Measurements from ENCODE around the gene NDUFS7.
A peak's percentile ranks its signal among the peaks of the same experiment; 100 is the strongest.

Gene NDUFS7

GRCh38 chr19:1362387-1363257 lies 21.1 kb upstream of the NDUFS7 start:
- H3K4me3 ChIP-seq (replicated peaks; ENCODE audit: low read depth, low read length) = no peak overlapping the region
- DNase-seq (ENCODE audit: extremely low read depth, insufficient read length) = no peak
- TF ChIP-seq CTCF (IDR thresholded peaks at IDR 0.05; ENCODE audit: insufficient read depth, low read length, poor library complexity, severe bottlenecking) = no peak
- peaks cover 23% of the 10 kb centered on the region for H3K36me3 ChIP-seq (ENCODE audit: control insufficient read depth, insufficient read depth, low read length)
- no peaks in the 10 kb centered on the region for H3K27me3 ChIP-seq (replicated peaks; ENCODE audit: control insufficient read depth, insufficient read depth, low read length)

GRCh38 chr19:1363599-1363998 lies 20.1 kb upstream of the NDUFS7 start:
- Histone ChIP-seq H3K27me3 (replicated peaks; ENCODE audit: control insufficient read depth, insufficient read depth, low read length) (no peaks in the 10 kb centered on the region), H3K4me3 (replicated peaks; ENCODE audit: low read depth, low read length) (no peak overlapping the region), H3K36me3 (ENCODE audit: control insufficient read depth, insufficient read depth, low read length) (peaks cover 23% of the 10 kb centered on the region)
- no peak for TF ChIP-seq CTCF (IDR thresholded peaks at IDR 0.05; ENCODE audit: insufficient read depth, low read length, poor library complexity, severe bottlenecking)
- no peak for DNase-seq (ENCODE audit: extremely low read depth, insufficient read length)

- TF ChIP-seq CTCF (IDR thresholded peaks at IDR 0.05; ENCODE audit: insufficient read depth, low read length, poor library complexity, severe bottlenecking) = peak; percentile 21
- Histone ChIP-seq H3K4me3 (replicated peaks; ENCODE audit: low read depth, low read length) (no peak overlapping the region), H3K27me3 (replicated peaks; ENCODE audit: control insufficient read depth, insufficient read depth, low read length) (no peaks in the 10 kb centered on the region), H3K36me3 (ENCODE audit: control insufficient read depth, insufficient read depth, low read length) (peaks cover 19% of the 10 kb centered on the region)
- no peak for DNase-seq (ENCODE audit: extremely low read depth, insufficient read length)
Measured at GRCh38 chr19:1364070-1364704, 19.5 kb upstream of the NDUFS7 start.

GRCh38 chr19:1365319-1366269 lies 18.1 kb upstream of the NDUFS7 start:
- H3K4me3 ChIP-seq (replicated peaks; ENCODE audit: low read depth, low read length) = no peak overlapping the region
- peaks cover 18% of the 10 kb centered on the region for H3K36me3 ChIP-seq (ENCODE audit: control insufficient read depth, insufficient read depth, low read length)
- no peaks in the 10 kb centered on the region for H3K27me3 ChIP-seq (replicated peaks; ENCODE audit: control insufficient read depth, insufficient read depth, low read length)
- no peak for TF ChIP-seq CTCF (IDR thresholded peaks at IDR 0.05; ENCODE audit: insufficient read depth, low read length, poor library complexity, severe bottlenecking)
- DNase-seq (ENCODE audit: extremely low read depth, insufficient read length) = no peak

GRCh38 chr19:1366296-1366695 lies 17.4 kb upstream of the NDUFS7 start:
- TF ChIP-seq CTCF (IDR thresholded peaks at IDR 0.05; ENCODE audit: insufficient read depth, low read length, poor library complexity, severe bottlenecking) = no peak
- H3K36me3 ChIP-seq (ENCODE audit: control insufficient read depth, insufficient read depth, low read length) = peaks cover 20% of the 10 kb centered on the region

More at GRCh38 chr19:1366296-1366695, 17.4 kb upstream of the NDUFS7 start:
- no peak for DNase-seq (ENCODE audit: extremely low read depth, insufficient read length)
- no peaks in the 10 kb centered on the region for H3K27me3 ChIP-seq (replicated peaks; ENCODE audit: control insufficient read depth, insufficient read depth, low read length)
- H3K4me3 ChIP-seq (replicated peaks; ENCODE audit: low read depth, low read length) = no peak overlapping the region

Data from GM06990 (cell line).